ENCODE data around the gene LDLRAD3. TPM values are rescaled to one million over a fixed set of nuclear protein-coding genes. Genes with fewer than 3 reads are reported as not detected.

The LDLRAD3 gene
- total RNA-seq, 1 experiment from 2014 or later = 15.3 TPM

- H3K4me2 ChIP-seq (ENCODE audit: low read length) = no peak overlapping the region
- no peak overlapping the region for H3K9ac ChIP-seq (ENCODE audit: low read length)
- H3K4me1 ChIP-seq (ENCODE audit: insufficient read depth, low read length) = peaks cover 6% of the 10 kb centered on the region; the same call in 1 of the 2 replicates
- no peaks in the 10 kb centered on the region for H3K79me2 ChIP-seq (ENCODE audit: low read length)
- CTCF ChIA-PET = no interaction called here
- H3K4me3 ChIP-seq (ENCODE audit: low read length) = no peak overlapping the region
- no peak for TF ChIP-seq EZH2 (IDR thresholded peaks at IDR 0.05; ENCODE audit: low read length, unreplicated experiment)
- TF ChIP-seq EZH2phosphoT487 (IDR thresholded peaks at IDR 0.05; ENCODE audit: borderline replicate concordance, low read length) = no peak
- no peak for TF ChIP-seq CTCF (conservative IDR thresholded peaks at IDR 0.05; ENCODE audit: low read depth, low read length)
- H3K9me2 ChIP-seq (replicated peaks; ENCODE audit: low read length) = no peaks in the 10 kb centered on the region
- H3K9me3 ChIP-seq (ENCODE audit: low read length) = no peaks in the 10 kb centered on the region
- no peak overlapping the region for H2AFZ ChIP-seq (ENCODE audit: low read length)
- no peaks in the 10 kb centered on the region for H3K36me3 ChIP-seq (ENCODE audit: low read depth, low read length)
- ATAC-seq (no peak), DNase-seq (no peak)
- no peaks in the 10 kb centered on the region for H4K20me1 ChIP-seq (ENCODE audit: low read length)
- intact Hi-C loops (cut with micrococcal nuclease) = no loop called here
- no TSS peak for BruUV-seq (replicated peaks)
- no peak overlapping the region for H3K27ac ChIP-seq (ENCODE audit: low read length)
- H3K27me3 ChIP-seq (ENCODE audit: low read length) = no peaks in the 10 kb centered on the region
- H3F3A ChIP-seq (ENCODE audit: low read length, unreplicated experiment) = no peaks in the 10 kb centered on the region
- POLR2A ChIA-PET (ENCODE audit: unreplicated experiment) = interaction anchor here (0.6 kb wide), 1 partner anchor 187 kb away, joined by 11 read pairs; no protein-coding TSS in a partner anchor
Measured at GRCh38 chr11:36046932-36047331, 103.1 kb downstream of the LDLRAD3 start.

GRCh38 chr11:36047344-36047743, 103.5 kb downstream of the LDLRAD3 start:
- no peaks in the 10 kb centered on the region for H3K9me2 ChIP-seq (replicated peaks; ENCODE audit: low read length)
- no peak for ATAC-seq
- H3K9me3 ChIP-seq (ENCODE audit: low read length) = no peaks in the 10 kb centered on the region
- intact Hi-C loops (cut with micrococcal nuclease) = no loop called here
- H3K4me2 ChIP-seq (ENCODE audit: low read length) = no peak overlapping the region
- no peak overlapping the region for H3K27ac ChIP-seq (ENCODE audit: low read length)
- ChIA-PET CTCF (no interaction called here), POLR2A (ENCODE audit: unreplicated experiment) (interaction anchor here (0.6 kb wide), 1 partner anchor 187 kb away, joined by 11 read pairs; no protein-coding TSS in a partner anchor)
- H4K20me1 ChIP-seq (ENCODE audit: low read length) = no peaks in the 10 kb centered on the region
- no peak for DNase-seq
- peaks cover 6% of the 10 kb centered on the region; the same call in 1 of the 2 replicates for H3K4me1 ChIP-seq (ENCODE audit: insufficient read depth, low read length)
- TF ChIP-seq CTCF (conservative IDR thresholded peaks at IDR 0.05; ENCODE audit: low read depth, low read length) (no peak), EZH2phosphoT487 (IDR thresholded peaks at IDR 0.05; ENCODE audit: borderline replicate concordance, low read length) (no peak), EZH2 (IDR thresholded peaks at IDR 0.05; ENCODE audit: low read length, unreplicated experiment) (no peak)
- H2AFZ ChIP-seq (ENCODE audit: low read length) = no peak overlapping the region
- no peaks in the 10 kb centered on the region for H3K36me3 ChIP-seq (ENCODE audit: low read depth, low read length)
- no peak overlapping the region for H3K9ac ChIP-seq (ENCODE audit: low read length)
- H3K79me2 ChIP-seq (ENCODE audit: low read length) = no peaks in the 10 kb centered on the region
- no TSS peak for BruUV-seq (replicated peaks)
- H3K4me3 ChIP-seq (ENCODE audit: low read length) = no peak overlapping the region
- H3K27me3 ChIP-seq (ENCODE audit: low read length) = no peaks in the 10 kb centered on the region
- no peaks in the 10 kb centered on the region for H3F3A ChIP-seq (ENCODE audit: low read length, unreplicated experiment)

- Histone ChIP-seq H2AFZ (ENCODE audit: low read length) (no peak overlapping the region), H3K4me1 (ENCODE audit: insufficient read depth, low read length) (peaks cover 1% of the 10 kb centered on the region; the same call in 1 of the 2 replicates), H3K27me3 (ENCODE audit: low read length) (no peaks in the 10 kb centered on the region), H3K9ac (ENCODE audit: low read length) (no peak overlapping the region), H3K4me3 (ENCODE audit: low read length) (no peak overlapping the region), H3F3A (ENCODE audit: low read length, unreplicated experiment) (no peaks in the 10 kb centered on the region), H3K79me2 (ENCODE audit: low read length) (no peaks in the 10 kb centered on the region), H3K36me3 (ENCODE audit: low read depth, low read length) (no peaks in the 10 kb centered on the region), H3K9me3 (ENCODE audit: low read length) (no peaks in the 10 kb centered on the region), H3K27ac (ENCODE audit: low read length) (no peak overlapping the region), H4K20me1 (ENCODE audit: low read length) (no peaks in the 10 kb centered on the region), H3K4me2 (ENCODE audit: low read length) (no peak overlapping the region), H3K9me2 (replicated peaks; ENCODE audit: low read length) (no peaks in the 10 kb centered on the region)
- no peak for TF ChIP-seq CTCF (conservative IDR thresholded peaks at IDR 0.05; ENCODE audit: low read depth, low read length)
- no peak for ATAC-seq
- BruUV-seq (replicated peaks) = no TSS peak
- intact Hi-C loops (cut with micrococcal nuclease) = no loop called here
- no peak for DNase-seq
- ChIA-PET CTCF (interaction anchor here (1.4 kb wide), 1 partner anchor 227 kb away, joined by 3 read pairs; no protein-coding TSS in a partner anchor), POLR2A (ENCODE audit: unreplicated experiment) (no interaction called here)
Measured at GRCh38 chr11:36048496-36049247, 104.8 kb downstream of the LDLRAD3 start.

Measured in PC-3 (cell line).